GOT3 (cell line): ENCODE measurements around the gene ATP6V1G3.
"Not testable (repeated sequence)": the region's sequence is repeated elsewhere in the genome, so short reads cannot be mapped to it uniquely, and the experiment has no call there.

Source experiments
- DNase-seq: peaks from one replicate; lab custom pipeline; 2025; ENCODE audit warnings: mixed read lengths; lab: John Stamatoyannopoulos, UW

ATP6V1G3 gene

GRCh38 chr1:198540580-198540979, at the start of gene ATP6V1G3:
Gene ATP6V1G3 (minus strand): TSS chr1:198540680. CDS start chr1:198540650, 30 bp downstream.
- no peak for DNase-seq

DNA sequence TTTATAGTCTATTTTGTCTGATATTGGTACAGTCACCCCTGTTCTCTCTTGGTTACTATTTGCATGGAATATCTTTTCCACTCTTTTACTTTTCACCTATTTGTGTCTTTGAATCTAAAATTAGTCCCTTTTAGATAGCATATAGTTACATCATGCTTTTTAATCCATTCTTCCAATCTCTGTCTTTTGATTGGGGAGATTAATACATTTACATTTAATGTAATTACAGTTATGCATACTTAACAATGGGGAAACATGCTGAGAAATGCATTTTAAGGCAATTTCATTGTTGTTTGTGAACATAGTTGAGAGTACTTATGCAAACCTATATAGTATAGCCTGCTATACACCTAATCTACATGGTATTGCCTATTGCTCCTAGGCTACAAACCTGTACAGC, 48.4 kb upstream of the ATP6V1G3 start:
- no peak for DNase-seq

- DNase-seq, result no peak
Measured at GRCh38 chr1:198584163-198584562, 43.7 kb upstream of the ATP6V1G3 start.

GRCh38 chr1:198583209-198583802, 42.8 kb upstream of the ATP6V1G3 start:
- not testable (repeated sequence) for DNase-seq

- DNase-seq, result no peak
Measured at GRCh38 chr1:198577444-198577843, 37.0 kb upstream of the ATP6V1G3 start.

GRCh38 chr1:198575798-198576641, 35.5 kb upstream of the ATP6V1G3 start:
- DNase-seq, result no peak

DNA sequence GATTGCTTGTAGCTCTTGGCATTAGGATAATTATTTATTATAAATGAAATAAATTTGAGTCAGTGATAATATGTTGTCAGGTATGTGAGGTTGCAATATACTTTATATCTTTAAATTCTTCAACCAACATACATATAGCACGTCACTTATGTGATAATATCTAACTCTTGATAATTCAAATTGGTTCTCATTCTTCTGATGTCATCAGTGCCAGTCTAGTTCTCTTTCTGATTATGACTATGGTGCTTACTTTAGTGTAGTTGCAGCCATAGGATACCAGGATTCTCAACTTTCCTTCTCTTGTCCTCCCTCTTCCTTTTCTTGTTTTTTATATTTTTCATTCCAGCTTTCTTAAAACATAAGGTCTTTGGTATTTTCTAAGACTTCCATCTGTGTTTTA, 34.8 kb upstream of the ATP6V1G3 start:
- no peak for DNase-seq

GRCh38 chr1:198574325-198574724, 33.8 kb upstream of the ATP6V1G3 start:
- no peak for DNase-seq

GRCh38 chr1:198564716-198565115, 24.2 kb upstream of the ATP6V1G3 start:
- no peak for DNase-seq

DNA sequence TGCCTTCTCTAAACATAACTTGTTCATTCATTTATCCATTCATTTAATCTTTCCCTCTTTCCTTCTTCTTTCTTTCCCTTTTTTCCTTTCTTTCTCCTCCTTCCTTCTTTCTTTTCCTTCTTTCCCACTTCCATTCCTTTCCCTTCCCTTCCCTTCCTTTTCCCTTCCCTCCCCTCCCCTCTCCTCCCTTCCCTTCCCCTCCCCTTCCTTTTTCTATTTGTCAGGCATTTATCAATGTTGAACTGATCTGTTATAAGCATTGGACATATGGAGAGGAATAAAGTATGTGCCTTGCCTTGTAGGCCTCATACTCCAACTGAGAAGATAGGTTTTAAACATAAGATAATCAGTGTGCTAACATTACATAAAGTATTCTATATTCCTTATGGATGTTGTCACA, 23.7 kb upstream of the ATP6V1G3 start:
- no peak for DNase-seq

DNA sequence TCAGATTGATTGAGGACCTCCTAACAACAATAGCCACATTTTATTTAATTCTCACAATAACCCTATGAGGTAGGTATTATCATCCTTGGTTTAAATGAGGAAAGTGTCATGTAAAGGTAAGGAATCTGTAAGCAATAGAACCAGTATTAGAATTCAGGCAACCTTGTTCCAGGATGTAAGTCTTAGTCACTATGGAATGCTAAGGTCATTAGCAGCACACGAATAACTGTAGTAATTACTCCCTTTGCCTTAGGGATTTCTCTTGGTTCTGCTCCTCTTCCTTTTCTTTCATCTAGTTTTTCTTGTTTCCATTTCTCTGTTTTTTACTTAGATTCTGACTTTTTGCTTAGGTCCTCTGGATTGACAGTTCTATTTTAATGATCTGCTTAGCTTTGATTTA, 23.1 kb upstream of the ATP6V1G3 start:
- DNase-seq, result no peak

DNA sequence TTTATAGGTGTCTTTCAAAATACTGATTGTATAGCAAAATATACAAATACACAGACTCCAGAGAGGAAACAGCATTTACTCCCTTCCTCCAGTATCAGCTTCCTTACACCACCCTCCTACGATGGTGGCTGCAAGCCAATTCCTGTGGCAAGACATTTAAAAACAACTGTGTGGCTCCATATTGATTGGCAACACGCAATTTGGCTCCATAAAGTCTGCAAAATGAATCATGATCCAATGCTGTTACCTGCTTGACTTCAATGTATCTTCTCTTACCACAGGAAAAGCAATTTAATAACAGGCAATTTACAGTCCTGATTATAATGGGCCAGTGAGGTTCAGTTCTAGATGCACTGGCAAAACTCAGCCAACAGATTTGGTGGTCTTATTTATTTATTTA, 19.7 kb upstream of the ATP6V1G3 start:
- DNase-seq, result no peak

DNA sequence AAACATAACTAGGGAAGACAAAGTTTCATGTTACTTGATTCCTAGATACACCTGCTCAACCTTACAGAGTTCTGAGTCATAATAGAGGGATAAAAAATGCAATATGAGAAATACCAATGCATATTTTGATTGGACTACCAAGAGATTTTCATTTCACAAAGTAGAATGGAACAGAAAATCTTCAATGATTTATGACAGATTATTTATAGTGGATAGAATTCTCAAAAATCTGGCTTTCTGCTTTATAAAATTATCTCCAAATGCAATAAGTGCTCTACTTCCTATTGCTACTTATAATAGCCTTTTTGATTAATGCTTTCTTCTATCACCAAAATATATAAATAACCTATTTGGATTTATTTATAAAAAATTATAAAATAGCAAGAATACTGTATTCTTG, 18.9 kb upstream of the ATP6V1G3 start:
- DNase-seq, result no peak

- DNase-seq, result no peak
Measured at GRCh38 chr1:198558402-198558801, 17.9 kb upstream of the ATP6V1G3 start.

GRCh38 chr1:198556971-198557370, 16.5 kb upstream of the ATP6V1G3 start:
- DNase-seq, result no peak

- no peak for DNase-seq
Measured at GRCh38 chr1:198552668-198553416, 12.4 kb upstream of the ATP6V1G3 start.

GRCh38 chr1:198550941-198551524, 10.6 kb upstream of the ATP6V1G3 start:
- DNase-seq, result no peak

- no peak for DNase-seq
Measured at GRCh38 chr1:198549866-198550265, 9.4 kb upstream of the ATP6V1G3 start.

DNA sequence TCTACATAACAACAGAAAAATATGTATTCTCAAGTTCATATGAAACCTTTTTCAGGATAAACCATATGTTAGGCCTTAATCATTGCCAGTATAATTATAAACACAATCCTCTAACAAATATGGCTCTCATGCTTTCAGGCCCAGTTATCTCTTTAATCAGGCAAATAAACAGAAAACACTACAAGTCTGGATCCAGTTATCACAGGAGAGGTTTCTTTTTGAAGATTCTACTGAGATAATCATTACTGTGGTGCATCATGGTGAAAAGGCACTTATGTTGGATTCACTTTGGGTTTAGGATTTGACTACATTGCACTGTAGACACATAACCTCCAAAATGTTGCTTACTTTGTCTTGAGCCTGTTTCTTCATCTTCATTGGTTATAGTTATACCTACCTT, 8.4 kb upstream of the ATP6V1G3 start:
- DNase-seq, result no peak

GRCh38 chr1:198545156-198545555, 4.7 kb upstream of the ATP6V1G3 start:
- DNase-seq, result no peak

DNA sequence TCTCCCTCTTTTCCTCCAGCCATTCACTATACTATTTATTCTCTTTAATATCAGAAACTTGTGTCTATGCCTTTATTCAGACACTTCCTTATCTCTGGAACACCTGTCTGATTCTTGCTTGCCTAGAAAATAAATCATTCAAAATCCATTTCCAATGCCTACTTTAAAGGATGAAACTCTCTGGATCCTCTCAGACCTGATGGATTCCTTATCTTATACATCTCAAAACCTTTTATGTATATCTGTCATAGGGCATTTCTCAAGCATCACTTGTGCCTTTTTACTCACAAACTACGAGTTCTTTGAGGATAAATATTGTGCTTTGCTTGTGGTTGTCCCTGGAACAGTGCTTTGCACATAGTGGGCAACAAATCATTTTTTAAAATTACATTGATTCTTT, 3.8 kb upstream of the ATP6V1G3 start:
- DNase-seq, result no peak

DNA sequence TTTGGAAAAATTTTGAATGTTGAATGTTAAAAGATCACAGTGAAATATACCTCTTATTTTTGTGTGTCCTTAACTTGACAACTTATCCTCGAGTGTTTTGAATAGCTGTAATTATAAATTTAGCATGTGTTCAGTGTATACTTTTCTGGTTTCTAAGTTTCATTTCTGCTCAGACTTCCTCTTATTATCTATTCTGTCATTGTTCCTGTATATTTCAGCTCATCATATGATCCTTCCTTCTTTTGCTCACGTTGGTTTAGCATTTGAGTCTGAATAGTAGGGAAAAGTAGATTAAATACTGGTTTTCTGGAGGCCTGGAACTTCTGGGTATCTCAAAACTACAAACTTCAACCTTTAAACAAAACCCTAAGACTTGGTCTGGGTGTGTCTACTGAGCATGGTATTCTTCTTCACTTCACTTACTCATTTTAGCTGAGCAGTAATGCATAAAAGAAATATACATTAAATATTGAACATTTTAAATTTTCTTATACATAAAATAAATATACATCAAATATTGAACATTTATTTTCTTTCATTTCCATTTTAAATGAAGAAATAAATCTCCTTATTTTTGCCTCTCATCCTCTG, 3.3 kb upstream of the ATP6V1G3 start:
- no peak for DNase-seq
